Umbilical cord (tissue), 2 donors: ENCODE data around the gene C10orf71. TPM values are rescaled to one million over a fixed set of nuclear protein-coding genes. Genes with fewer than 3 reads are reported as not detected.

Experiments
- DNase-seq: peaks from one replicate; pipeline ENCODE4 v3.0.0-alpha.2; 2015; ENCODE audit warnings: low spot score
- total RNA-seq: library from RNA; depleted of rRNA; stranded (reverse); fragments of >200 nt; gene quantifications from one replicate; pipeline ENCODE4 v1.2.3, GENCODE V29; 2014; ENCODE audit warnings: low replicate concordance; ENCODE audit not compliant: insufficient read depth

The C10orf71 gene
- total RNA-seq, 1 donor from 2014 or later, result 3.6 TPM

- no peak for DNase-seq
Observed at GRCh38 chr10:49361178-49361554, 62.2 kb downstream of the C10orf71 start.

- DNase-seq, result no peak
Observed at GRCh38 chr10:49361735-49362568, 63.0 kb downstream of the C10orf71 start.

- no peak for DNase-seq
Observed at GRCh38 chr10:49362596-49363260, 63.8 kb downstream of the C10orf71 start.

GRCh38 chr10:49363309-49364031 lies 64.5 kb downstream of the C10orf71 start:
- DNase-seq, result no peak

- DNase-seq, result no peak
Observed at GRCh38 chr10:49364051-49364450, 65.1 kb downstream of the C10orf71 start.

GRCh38 chr10:49364747-49365146 lies 65.8 kb downstream of the C10orf71 start:
- no peak for DNase-seq

GRCh38 chr10:49365275-49365674 lies 66.3 kb downstream of the C10orf71 start:
- no peak for DNase-seq

GRCh38 chr10:49365675-49366415 lies 66.9 kb downstream of the C10orf71 start:
- no peak for DNase-seq

- no peak for DNase-seq
Observed at GRCh38 chr10:49366460-49366859, 67.5 kb downstream of the C10orf71 start.

GRCh38 chr10:49367600-49367999 lies 68.6 kb downstream of the C10orf71 start:
- no peak for DNase-seq

- no peak for DNase-seq
Observed at GRCh38 chr10:49368256-49368655, 69.3 kb downstream of the C10orf71 start.

- DNase-seq, result no peak
Observed at GRCh38 chr10:49369216-49370162, 70.5 kb downstream of the C10orf71 start.

GRCh38 chr10:49370326-49371100 lies 71.5 kb downstream of the C10orf71 start:
- DNase-seq, result no peak

GRCh38 chr10:49371967-49372366 lies 73.0 kb downstream of the C10orf71 start:
- DNase-seq, result no peak

GRCh38 chr10:49373361-49373760 lies 74.4 kb downstream of the C10orf71 start:
- DNase-seq, result no peak

- no peak for DNase-seq
Observed at GRCh38 chr10:49374740-49375139, 75.8 kb downstream of the C10orf71 start.

GRCh38 chr10:49375611-49376010 lies 76.6 kb downstream of the C10orf71 start:
- DNase-seq, result no peak
